H9 (cell line): ENCODE results near the gene RUNX2. TPM values are rescaled to one million over a fixed set of nuclear protein-coding genes. Genes with fewer than 3 reads are reported as not detected.

ENCODE experiments used
- DNase-seq: peaks from one replicate; pipeline ENCODE4 v3.0.0-alpha.2; 2017
- H2AFZ ChIP-seq: one replicate; pipeline ENCODE4 v1.6.1; 2013; ENCODE audit warnings: mild to moderate bottlenecking, low read length, control low read depth, moderate library complexity
- H2AK5ac ChIP-seq: 2 replicates; pipeline ENCODE4 v1.6.1; 2013; ENCODE audit warnings: low read length, control low read depth, mixed read lengths; ENCODE audit not compliant: insufficient read length
- H2BK120ac ChIP-seq: one replicate; pipeline ENCODE4 v1.6.1; 2013; ENCODE audit warnings: low read depth, mild to moderate bottlenecking, low read length, control low read depth, inconsistent platforms; ENCODE audit not compliant: poor library complexity, severe bottlenecking
- H2BK12ac ChIP-seq: 2 replicates; pipeline ENCODE4 v1.6.1; 2013; ENCODE audit warnings: low read length, control low read depth, mixed read lengths, low read depth; ENCODE audit not compliant: insufficient read length
- H2BK15ac ChIP-seq: 2 replicates; pipeline ENCODE4 v1.6.1; 2013; ENCODE audit warnings: low read depth, low read length, control low read depth
- H2BK20ac ChIP-seq: one replicate; pipeline ENCODE4 v1.6.1; 2013; ENCODE audit warnings: low read depth, mild to moderate bottlenecking, low read length, control low read depth, inconsistent platforms; ENCODE audit not compliant: poor library complexity, severe bottlenecking
- H2BK5ac ChIP-seq: 2 replicates; pipeline ENCODE4 v1.6.1; 2013; ENCODE audit warnings: low read length, control low read depth, mixed read lengths; ENCODE audit not compliant: insufficient read length
- H3K14ac ChIP-seq: 2 replicates; pipeline ENCODE4 v1.6.1; 2013; ENCODE audit warnings: low read length, control low read depth; ENCODE audit not compliant: insufficient read depth
- H3K18ac ChIP-seq: 2 replicates; pipeline ENCODE4 v1.6.1; 2013; ENCODE audit warnings: low read depth, mild to moderate bottlenecking, mixed read lengths, low read length, control low read depth; ENCODE audit not compliant: insufficient read length
- H3K23ac ChIP-seq: 2 replicates; pipeline ENCODE4 v1.6.1; 2013; ENCODE audit warnings: low read length, control low read depth, mixed read lengths, low read depth; ENCODE audit not compliant: insufficient read length
- H3K23me2 ChIP-seq: 2 replicates; pipeline ENCODE4 v1.6.1; 2013; ENCODE audit warnings: low read depth, mild to moderate bottlenecking, mixed read lengths, low read length, control low read depth; ENCODE audit not compliant: insufficient read length, poor library complexity, severe bottlenecking
- H3K27ac ChIP-seq: 2 replicates; pipeline ENCODE4 v1.5.1; 2013; ENCODE audit warnings: low read length, control low read depth, mixed read lengths, low read depth; ENCODE audit not compliant: insufficient read length
- H3K27me3 ChIP-seq: 2 replicates; pipeline ENCODE4 v1.6.1; 2013; ENCODE audit warnings: low read length, control low read depth, inconsistent platforms; ENCODE audit not compliant: insufficient read depth
- H3K4ac ChIP-seq: 2 replicates; pipeline ENCODE4 v1.6.1; 2013; ENCODE audit warnings: low read depth, mild to moderate bottlenecking, control low read depth, inconsistent platforms, low read length, moderate library complexity
- H3K4me1 ChIP-seq: 2 replicates; pipeline ENCODE4 v1.6.1; 2013; ENCODE audit warnings: low read length, control low read depth, inconsistent platforms; ENCODE audit not compliant: insufficient read depth
- H3K4me2 ChIP-seq: 2 replicates; pipeline ENCODE4 v1.6.1; 2013; ENCODE audit warnings: low read length, control low read depth, mixed read lengths; ENCODE audit not compliant: insufficient read length, insufficient read depth
- H3K56ac ChIP-seq: 2 replicates; pipeline ENCODE4 v1.6.1; 2013; ENCODE audit warnings: low read depth, mild to moderate bottlenecking, mixed read lengths, low read length, control low read depth; ENCODE audit not compliant: insufficient read length
- H3K79me1 ChIP-seq: 2 replicates; pipeline ENCODE4 v1.6.1; 2013; ENCODE audit warnings: low read depth, mild to moderate bottlenecking, moderate library complexity, low read length, control low read depth, inconsistent platforms; ENCODE audit not compliant: insufficient read depth, poor library complexity, severe bottlenecking
- H3K79me2 ChIP-seq: 2 replicates; pipeline ENCODE4 v1.6.1; 2013; ENCODE audit warnings: low read length, control low read depth, inconsistent platforms; ENCODE audit not compliant: insufficient read depth
- H3K9ac ChIP-seq: 2 replicates; pipeline ENCODE4 v1.6.1; 2013; ENCODE audit warnings: low read length, control low read depth, mixed read lengths; ENCODE audit not compliant: insufficient read length; ENCODE audit errors: extremely low read depth
- H3K9me3 ChIP-seq: one replicate; pipeline ENCODE4 v1.6.1; 2013; ENCODE audit warnings: low read depth, low read length, inconsistent platforms; ENCODE audit not compliant: control insufficient read depth
- H3T11ph ChIP-seq: one replicate; pipeline ENCODE4 v1.6.1; 2013; ENCODE audit warnings: mild to moderate bottlenecking, low read length, control low read depth, inconsistent platforms
- H4K20me1 ChIP-seq: one replicate; pipeline ENCODE4 v1.6.1; 2013; ENCODE audit not compliant: control insufficient read depth, insufficient read length, insufficient read depth
- H4K5ac ChIP-seq: 2 replicates; pipeline ENCODE4 v1.6.1; 2013; ENCODE audit warnings: low read depth, mild to moderate bottlenecking, mixed read lengths, low read length, control low read depth; ENCODE audit not compliant: insufficient read length
- H4K8ac ChIP-seq: replicated peaks from 2 replicates; pipeline ENCODE4 v1.6.1; 2013; ENCODE audit warnings: low read length, control low read depth, mixed read lengths, low read depth; ENCODE audit not compliant: insufficient read length
- H4K91ac ChIP-seq: 2 replicates; pipeline ENCODE4 v1.6.1; 2013; ENCODE audit warnings: low read depth, mild to moderate bottlenecking, moderate library complexity, mixed read lengths, low read length, control low read depth; ENCODE audit not compliant: insufficient read length
- H3K27ac Mint-ChIP-seq, 3 experiments: 2 replicates in 2 of 3; 3 replicates in 1 of 3; pipeline ENCODE4 v1.8.0; 2020 to 2021; ENCODE audit warnings: mixed read lengths in 3 of 3, mild to moderate bottlenecking in 1 of 3, moderate library complexity in 1 of 3
- H3K27me3 Mint-ChIP-seq: 2 replicates; pipeline ENCODE4 v1.8.0; 2021; ENCODE audit warnings: low read depth, mild to moderate bottlenecking, moderate library complexity, mixed read lengths
- H3K36me3 Mint-ChIP-seq, 3 experiments: 2 replicates in 2 of 3; 3 replicates in 1 of 3; pipeline ENCODE4 v1.8.0; 2020 to 2021; ENCODE audit warnings: low read depth in 3 of 3, mixed read lengths in 3 of 3; ENCODE audit not compliant: insufficient read depth in 1 of 3
- H3K4me1 Mint-ChIP-seq, 2 experiments: 2 replicates each; pipeline ENCODE4 v1.8.0; 2020; ENCODE audit warnings: mixed read lengths in 2 of 2
- H3K4me3 Mint-ChIP-seq, 2 experiments: 2 replicates in 1 of 2; 3 replicates in 1 of 2; pipeline ENCODE4 v1.8.0; 2020 to 2021; ENCODE audit warnings: mild to moderate bottlenecking in 2 of 2, mixed read lengths in 2 of 2, moderate library complexity in 1 of 2
- H3K9me3 Mint-ChIP-seq, 2 experiments: 2 replicates in 1 of 2; 3 replicates in 1 of 2; pipeline ENCODE4 v1.8.0; 2020; ENCODE audit warnings: mild to moderate bottlenecking in 2 of 2, mixed read lengths in 2 of 2, moderate library complexity in 1 of 2
- total RNA-seq: library from RNA; stranded (reverse); gene quantifications from 2 replicates; pipeline ENCODE4 v1.2.1, GENCODE V29; 2021
- TF ChIP-seq, protein P1 (sequence below): fragments of 200-600 bp; sonication (generic); conservative IDR thresholded peaks from 3 replicates; pipeline ENCODE4 v1.8.0; 2021; ENCODE audit warnings: antibody characterized with exemption, mild to moderate bottlenecking

RUNX2 gene
- total RNA-seq, 1 experiment from 2014 or later = 0.15 TPM

DNA sequence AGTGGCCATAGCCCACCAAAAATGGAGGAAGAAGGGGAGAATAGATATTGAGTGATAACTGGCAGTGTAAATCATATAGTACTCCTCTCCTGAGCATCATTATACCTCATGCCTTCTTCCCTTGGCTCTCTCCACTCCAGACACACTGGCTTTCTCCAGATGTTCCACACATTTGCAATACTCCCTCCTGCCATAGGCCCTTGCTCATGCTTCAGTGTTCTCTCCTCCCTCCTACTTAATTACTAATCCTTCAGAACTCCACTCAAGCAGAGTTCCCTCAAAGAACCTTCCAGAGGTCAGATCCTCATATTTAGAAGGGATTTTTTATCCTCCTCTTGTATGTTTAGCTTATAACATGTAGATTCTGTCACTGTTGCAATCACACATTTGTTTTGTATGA is 329.1 kb downstream of the RUNX2 start:
- no peaks in the 10 kb centered on the region for H3K79me1 ChIP-seq
- Mint-ChIP-seq H3K27me3 (peaks cover 46% of the 10 kb centered on the region), H3K4me1 (no peaks in the 10 kb centered on the region), H3K4me3 (no peak overlapping the region), H3K27ac (no peak overlapping the region; a peak in 1 of 7 replicates), H3K9me3 (no peaks in the 10 kb centered on the region), H3K36me3 (peaks cover 0 to 2% (median 0%) of the 10 kb centered on the region in 3 experiments; a peak in 1 of 7 replicates)
- H4K91ac ChIP-seq = no peak overlapping the region
- no peak overlapping the region for H3K18ac ChIP-seq
- H3T11ph ChIP-seq = no peak overlapping the region
- H2AK5ac ChIP-seq = no peak overlapping the region
- no peaks in the 10 kb centered on the region for H3K9me3 ChIP-seq
- H3K4ac ChIP-seq = no peak overlapping the region
- no peak for DNase-seq
- peaks cover 2% of the 10 kb centered on the region; the same call in 1 of the 2 replicates for H3K27me3 ChIP-seq
- no peak overlapping the region for H2BK12ac ChIP-seq
- H3K56ac ChIP-seq = no peak overlapping the region
- no peak overlapping the region for H3K27ac ChIP-seq
- no peak overlapping the region for H4K8ac ChIP-seq
- H3K14ac ChIP-seq = no peak overlapping the region
- TF ChIP-seq, protein P1, sequence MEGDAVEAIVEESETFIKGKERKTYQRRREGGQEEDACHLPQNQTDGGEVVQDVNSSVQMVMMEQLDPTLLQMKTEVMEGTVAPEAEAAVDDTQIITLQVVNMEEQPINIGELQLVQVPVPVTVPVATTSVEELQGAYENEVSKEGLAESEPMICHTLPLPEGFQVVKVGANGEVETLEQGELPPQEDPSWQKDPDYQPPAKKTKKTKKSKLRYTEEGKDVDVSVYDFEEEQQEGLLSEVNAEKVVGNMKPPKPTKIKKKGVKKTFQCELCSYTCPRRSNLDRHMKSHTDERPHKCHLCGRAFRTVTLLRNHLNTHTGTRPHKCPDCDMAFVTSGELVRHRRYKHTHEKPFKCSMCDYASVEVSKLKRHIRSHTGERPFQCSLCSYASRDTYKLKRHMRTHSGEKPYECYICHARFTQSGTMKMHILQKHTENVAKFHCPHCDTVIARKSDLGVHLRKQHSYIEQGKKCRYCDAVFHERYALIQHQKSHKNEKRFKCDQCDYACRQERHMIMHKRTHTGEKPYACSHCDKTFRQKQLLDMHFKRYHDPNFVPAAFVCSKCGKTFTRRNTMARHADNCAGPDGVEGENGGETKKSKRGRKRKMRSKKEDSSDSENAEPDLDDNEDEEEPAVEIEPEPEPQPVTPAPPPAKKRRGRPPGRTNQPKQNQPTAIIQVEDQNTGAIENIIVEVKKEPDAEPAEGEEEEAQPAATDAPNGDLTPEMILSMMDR = no peak
- H3K4me2 ChIP-seq = no peak overlapping the region
- H3K4me1 ChIP-seq = no peaks in the 10 kb centered on the region
- H3K23me2 ChIP-seq = no peaks in the 10 kb centered on the region
- H3K23ac ChIP-seq = no peak overlapping the region
- H4K20me1 ChIP-seq = no peaks in the 10 kb centered on the region
- no peak overlapping the region for H2BK20ac ChIP-seq
- no peak overlapping the region for H2BK120ac ChIP-seq
- no peaks in the 10 kb centered on the region for H3K79me2 ChIP-seq
- no peak overlapping the region for H2BK15ac ChIP-seq
- H2AFZ ChIP-seq = no peak overlapping the region
- H3K9ac ChIP-seq = no peak overlapping the region
- H2BK5ac ChIP-seq = no peak overlapping the region
- H4K5ac ChIP-seq = no peak overlapping the region
